Amniotic epithelial cell (primary cell): ENCODE data around the gene DUSP5.

Experiments used
- DNase-seq: peaks from one replicate; pipeline ENCODE4 v3.0.0-alpha.2; 2010; ENCODE audit warnings: low read depth

Gene DUSP5

DNA sequence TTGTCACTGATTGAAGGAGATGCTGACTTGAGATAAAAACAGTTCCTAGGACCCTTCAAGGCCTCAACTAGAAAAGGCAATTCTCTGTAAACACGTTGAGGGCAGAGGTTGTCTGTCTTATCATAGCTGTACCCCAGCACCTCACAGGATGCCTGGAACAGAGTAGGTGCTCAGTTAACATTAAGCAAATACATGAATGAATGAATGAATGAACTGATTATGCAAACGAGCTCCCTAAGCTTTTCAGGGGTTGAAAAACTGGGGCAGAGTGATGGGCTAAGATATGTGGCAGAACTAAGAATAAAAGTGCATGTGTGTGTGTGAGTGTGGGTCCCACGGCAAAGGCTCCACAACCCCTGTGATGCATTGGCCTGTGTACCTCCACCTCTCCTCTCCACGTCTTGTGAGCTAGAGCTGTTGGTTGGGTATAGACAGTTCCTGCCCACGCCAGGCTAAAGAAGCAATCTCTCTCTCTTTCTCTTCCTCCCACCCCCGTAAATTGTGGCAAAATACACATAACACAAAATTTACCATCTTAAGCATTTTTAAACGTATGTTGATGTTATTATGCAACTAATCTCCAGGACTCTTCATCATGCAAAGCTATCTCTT lies 48.9 kb downstream of the DUSP5 start:
- DNase-seq, result no peak

GRCh38 chr10:110547139-110547761 lies 49.5 kb downstream of the DUSP5 start:
- DNase-seq, result peak; percentile 68

DNA sequence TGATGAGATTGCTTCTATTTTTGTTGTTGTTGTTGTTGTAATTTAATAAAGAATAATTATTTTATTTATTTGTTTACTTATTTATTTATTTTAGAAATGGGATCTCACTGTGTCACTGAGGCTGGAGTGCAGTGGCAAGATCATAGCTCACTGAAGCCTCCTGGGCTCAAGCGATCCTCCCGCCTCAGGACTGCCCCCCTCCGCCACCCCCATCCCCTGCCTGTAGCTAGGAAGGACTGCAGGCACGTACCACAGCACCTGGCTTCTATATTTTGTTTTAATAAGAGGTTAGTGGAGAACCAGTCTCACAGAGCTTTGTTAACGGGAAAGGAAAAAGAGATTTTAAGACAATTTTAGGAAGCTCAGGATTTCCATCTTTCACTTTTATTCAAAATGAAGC lies 50.3 kb downstream of the DUSP5 start:
- no peak for DNase-seq

DNA sequence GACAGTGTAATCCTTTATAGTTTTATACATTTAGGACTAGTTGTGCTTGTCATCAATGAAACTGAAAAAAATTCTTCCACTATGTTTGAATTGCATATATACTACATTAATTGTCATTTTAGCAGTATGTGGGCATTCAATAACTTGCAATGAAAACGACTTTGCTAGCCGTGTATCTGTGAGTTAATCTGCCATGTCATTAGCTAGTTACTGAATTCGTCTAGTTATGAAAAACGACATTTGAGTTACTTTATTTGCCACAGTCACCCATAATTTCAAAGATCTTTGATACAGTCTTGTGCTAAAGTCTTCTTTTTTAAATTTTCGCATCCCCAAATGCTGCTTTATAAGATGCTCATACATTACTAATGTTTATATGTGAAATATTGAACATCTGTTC lies 51.5 kb downstream of the DUSP5 start:
- no peak for DNase-seq

GRCh38 chr10:110553905-110554304 lies 56.2 kb downstream of the DUSP5 start:
- no peak for DNase-seq

- no peak for DNase-seq
Measured at GRCh38 chr10:110556296-110556695, 58.6 kb downstream of the DUSP5 start.

GRCh38 chr10:110556969-110557601 lies 59.4 kb downstream of the DUSP5 start:
- DNase-seq, result peak; percentile 50

- DNase-seq, result no peak
Measured at GRCh38 chr10:110558041-110558440, 60.3 kb downstream of the DUSP5 start.

- DNase-seq, result no peak
Measured at GRCh38 chr10:110560012-110560411, 62.3 kb downstream of the DUSP5 start.
